Heart left ventricle (tissue), 13 donors: Measurements from ENCODE around the gene AGXT.

Experiments used
- CTCF ChIP-seq, 12 donors: fragments of 200-600 bp; sonication (generic) in 4 of 12; IDR thresholded peaks; one replicate each; pipeline versions ENCODE4 v1.5.0 to v1.8.0; 2018 to 2022; ENCODE audit warnings: antibody characterized with exemption in 12 of 12, mild to moderate bottlenecking in 5 of 12
- POLR2A ChIP-seq, 2 donors: fragments of 450-650 bp; IDR thresholded peaks; one replicate each; pipeline ENCODE4 v1.6.1; 2017; ENCODE audit warnings: antibody characterized with exemption in 2 of 2, mild to moderate bottlenecking in 2 of 2, moderate library complexity in 2 of 2
- donor health status: ischemic (EF 13 %, LVEDD 7.1; RV severe dilation, severe dysfunction).
- donor health status: DM: no; HTN: yes; CAD: no.
- donor health status: DM: no; HTN: no; CAD: no.
- donor health status: ischemic (EF 25% LVEDD 6.9; RV normal size, moderate dysfunction).
- donor health status: ischemic (EF 25% LVEDD 5.7; RV mildly dilated, moderate dysfunction).
- donor health status: ischemic (EF 35%, LVEDD 5.7; RV mildly dilated, moderate dysfunction).
- donor health status: nonischemic (EF 11% LVEDD 7.7; RV severe dilation, severe dysfunction).
- donor health status: DM: yes; HTN: yes; CAD: no.
- donor health status: PGD.
- donor health status: ischemic (EF 29% LVEDD 5.4; RV normal size, mild dysfunction).
- donor health status: nonischemic (EF 23%, LVEDD 6.1; RV moderate dilation, normal function).

DNA sequence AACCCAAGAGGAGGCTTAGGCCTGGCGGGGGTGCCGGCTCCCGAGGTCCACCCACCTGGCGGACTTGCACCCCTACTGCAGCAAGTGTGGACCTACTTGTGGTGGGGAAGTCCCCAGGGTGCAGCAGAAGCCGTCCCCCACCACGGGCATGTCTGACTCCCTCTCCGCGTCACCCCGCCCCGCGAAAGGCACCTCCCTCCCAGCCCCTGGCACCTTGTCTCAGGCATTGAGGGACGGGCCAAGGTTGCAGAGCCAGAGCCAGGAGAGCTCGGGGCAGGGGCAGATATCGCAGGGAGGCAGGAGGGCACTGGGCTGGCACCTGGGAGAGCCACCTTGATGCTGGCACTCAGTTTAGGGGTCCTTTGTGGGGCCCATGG lies 56.6 kb downstream of the AGXT start:
- TF ChIP-seq CTCF (IDR thresholded peaks at IDR 0.05) (no peak), POLR2A (IDR thresholded peaks at IDR 0.05) (no peak)
